Keratinocyte (primary cell): ENCODE results near the gene FUOM. TPM values are rescaled to one million over a fixed set of nuclear protein-coding genes. Genes with fewer than 3 reads are reported as not detected.

Experiments
- DNase-seq: peaks from one replicate; pipeline ENCODE4 v3.0.0-alpha.2; 2011; ENCODE audit warnings: low read depth, missing footprints, low spot score
- FAIRE-seq: peaks from 2 replicates; lab custom pipeline; 2011; peaks lifted over from hg19 to GRCh38; lab: Jason Lieb, UNC
- H2AFZ ChIP-seq: 2 replicates; pipeline ENCODE4 v1.6.0; 2012; ENCODE audit warnings: low read length, control low read depth, inconsistent platforms; ENCODE audit not compliant: control insufficient read depth
- H3K27ac ChIP-seq: 2 replicates; pipeline ENCODE4 v1.5.1; 2011; ENCODE audit warnings: low read length; ENCODE audit not compliant: control insufficient read depth, insufficient read depth
- H3K27me3 ChIP-seq: 3 replicates; pipeline ENCODE4 v1.6.0; 2011; ENCODE audit warnings: low read length; ENCODE audit not compliant: control insufficient read depth, insufficient read depth; ENCODE audit errors: extremely low read depth
- H3K36me3 ChIP-seq, 2 experiments: 2 replicates in 1 of 2; 3 replicates in 1 of 2; pipeline ENCODE4 v1.5.1; 2011; ENCODE audit warnings: low read length in 2 of 2, mild to moderate bottlenecking in 1 of 2; ENCODE audit not compliant: control insufficient read depth in 2 of 2, insufficient read depth in 2 of 2; ENCODE audit errors: extremely low read depth in 1 of 2
- H3K4me1 ChIP-seq: 3 replicates; pipeline ENCODE4 v1.5.1; 2011; ENCODE audit warnings: low read length; ENCODE audit not compliant: control insufficient read depth, insufficient read depth; ENCODE audit errors: extremely low read depth
- H3K4me2 ChIP-seq: 3 replicates; pipeline ENCODE4 v1.6.0; 2011; ENCODE audit warnings: low read depth, low read length; ENCODE audit not compliant: control insufficient read depth, insufficient read depth; ENCODE audit errors: extremely low read depth
- H3K4me3 ChIP-seq, 3 experiments: fragments of 200-600 bp in 1 of 3; sonication (generic) in 1 of 3; 2 replicates in 2 of 3; 3 replicates in 1 of 3; pipeline ENCODE4 v1.5.1; 2011 to 2016; ENCODE audit warnings: low read length in 3 of 3, mild to moderate bottlenecking in 3 of 3, control low read depth in 2 of 3, inconsistent platforms in 1 of 3, low read depth in 1 of 3, mixed read lengths in 1 of 3, mixed run types in 1 of 3, moderate library complexity in 1 of 3; ENCODE audit not compliant: control insufficient read depth in 2 of 3, insufficient read depth in 2 of 3; ENCODE audit errors: extremely low read depth in 1 of 3
- H3K79me2 ChIP-seq: 2 replicates; pipeline ENCODE4 v1.6.0; 2012; ENCODE audit warnings: low read length; ENCODE audit not compliant: control insufficient read depth, insufficient read depth
- H3K9ac ChIP-seq: 3 replicates; pipeline ENCODE4 v1.6.0; 2011; ENCODE audit warnings: low read length; ENCODE audit not compliant: control insufficient read depth, insufficient read depth; ENCODE audit errors: extremely low read depth
- H3K9me1 ChIP-seq: 3 replicates; pipeline ENCODE4 v1.6.0; 2011; ENCODE audit warnings: low read length; ENCODE audit not compliant: control insufficient read depth, insufficient read depth; ENCODE audit errors: extremely low read depth
- H3K9me3 ChIP-seq: 2 replicates; pipeline ENCODE4 v1.5.1; 2012; ENCODE audit warnings: low read depth, low read length; ENCODE audit not compliant: control insufficient read depth
- H4K20me1 ChIP-seq: 3 replicates; pipeline ENCODE4 v1.6.0; 2011; ENCODE audit warnings: low read length; ENCODE audit not compliant: control insufficient read depth, insufficient read depth; ENCODE audit errors: extremely low read depth
- CTCF ChIP-seq, 3 experiments: IDR thresholded peaks in 1 of 3; conservative IDR thresholded peaks in 1 of 3; optimal IDR thresholded peaks in 1 of 3; 2 replicates in 2 of 3; 3 replicates in 1 of 3; pipeline versions ENCODE3 to v1.5.1; 2011; ENCODE audit warnings: low read length in 3 of 3, mild to moderate bottlenecking in 3 of 3, moderate library complexity in 2 of 3, control low read depth in 1 of 3, inconsistent platforms in 1 of 3; ENCODE audit not compliant: insufficient read depth in 2 of 3; ENCODE audit errors: extremely low read depth in 1 of 3
- EZH2 ChIP-seq: IDR thresholded peaks from one replicate; pipeline ENCODE4 v1.6.1; 2012; ENCODE audit warnings: inconsistent platforms, mild to moderate bottlenecking, low read length, moderate library complexity
- dilution Hi-C: fragments of 300-500 bp; cut with MboI; formaldehyde crosslinking; loops from one replicate; pipeline ENCODE4 v1.7.0; 2020; ENCODE audit warnings: low sequenced_read_pairs; ENCODE audit not compliant: extremely low pct_ligation_motif_present
- polyA plus RNA-seq, 5 experiments: library from polyadenylated mRNA; depleted of rRNA in 3 of 5; stranded (reverse) in 3 of 5; stranded (forward) in 1 of 5; unstranded in 1 of 5; fragments of >200 nt; gene quantifications; 1 replicate in 1 of 5; 2 replicates in 3 of 5; 3 replicates in 1 of 5; pipeline versions ENCODE4 v1.2.1 to v1.2.3, GENCODE V29; 2011 to 2012; ENCODE audit warnings: missing spikeins in 2 of 5, low read depth in 1 of 5, low replicate concordance in 1 of 5

FUOM gene
- polyA plus RNA-seq, 1 donor (not counting 4 experiments of a cell fraction or from before 2014, with no cell fraction given) = 11.3 TPM

DNA sequence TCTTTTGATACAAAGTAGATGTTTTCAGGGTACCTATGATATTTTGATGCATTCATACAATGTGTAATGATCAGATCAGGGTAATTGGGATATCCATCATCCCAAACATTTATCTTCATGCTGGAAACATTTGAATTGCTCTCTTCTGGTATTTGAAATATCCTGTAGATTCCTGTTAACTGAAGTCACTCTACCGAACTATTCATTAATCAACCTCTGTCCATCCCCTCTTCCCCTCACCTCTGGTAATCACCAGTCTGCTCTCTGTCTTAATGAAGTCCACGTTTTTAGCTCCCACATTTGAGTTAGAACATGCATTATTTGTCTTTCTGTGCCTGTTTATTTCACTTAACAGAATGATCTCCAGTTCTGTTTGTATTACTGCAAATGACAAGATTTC lies 47.5 kb upstream of the FUOM start:
- no peaks in the 10 kb centered on the region for H3K4me1 ChIP-seq
- no peak for DNase-seq
- no peaks in the 10 kb centered on the region for H3K9me1 ChIP-seq
- H4K20me1 ChIP-seq = no peaks in the 10 kb centered on the region
- no peaks in the 10 kb centered on the region for H3K9me3 ChIP-seq
- H3K27ac ChIP-seq = no peak overlapping the region
- no peak overlapping the region for H3K9ac ChIP-seq
- no peak for FAIRE-seq
- no peak overlapping the region for H3K4me2 ChIP-seq
- no peaks in the 10 kb centered on the region for H3K27me3 ChIP-seq
- TF ChIP-seq CTCF (optimal IDR thresholded peaks at IDR 0.05 in 1 of 3, IDR thresholded peaks at IDR 0.05 in 1 of 3, conservative IDR thresholded peaks at IDR 0.05 in 1 of 3; ENCODE audit: extremely low read depth in 1 of 3, insufficient read depth in 2 of 3, low read length in 3 of 3) (no peak), EZH2 (no peak)
- dilution Hi-C loops = no loop called here
- peaks cover 8 to 22% of the 10 kb centered on the region in 2 experiments for H3K36me3 ChIP-seq
- H3K79me2 ChIP-seq = peaks cover 42% of the 10 kb centered on the region
- H3K4me3 ChIP-seq = no peak overlapping the region
- H2AFZ ChIP-seq = no peak overlapping the region

DNA sequence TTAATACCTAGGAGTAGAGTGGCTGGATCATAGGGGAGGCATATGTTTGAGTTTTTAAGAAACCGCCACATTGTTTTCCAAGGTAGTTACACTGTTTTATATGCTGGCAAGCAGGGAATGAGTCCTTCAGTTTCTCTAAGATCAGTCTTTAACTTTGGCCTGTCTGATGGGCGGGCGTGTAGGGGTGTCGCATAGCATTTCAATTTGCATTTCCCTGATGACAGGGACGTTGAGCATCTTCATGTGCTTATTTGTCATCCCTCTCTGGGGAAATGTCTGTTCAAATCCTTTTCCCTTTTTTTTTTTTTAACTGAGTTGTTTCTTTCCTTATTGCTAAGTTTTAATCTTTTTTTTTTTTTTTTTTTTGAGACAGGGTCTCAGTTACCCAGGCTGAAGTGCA lies 46.0 kb upstream of the FUOM start:
- FAIRE-seq (no peak), DNase-seq (no peak)
- H3K27ac ChIP-seq = no peak overlapping the region
- dilution Hi-C loops = no loop called here
- TF ChIP-seq CTCF (optimal IDR thresholded peaks at IDR 0.05 in 1 of 3, IDR thresholded peaks at IDR 0.05 in 1 of 3, conservative IDR thresholded peaks at IDR 0.05 in 1 of 3; ENCODE audit: extremely low read depth in 1 of 3, insufficient read depth in 2 of 3, low read length in 3 of 3) = no peak
- TF ChIP-seq EZH2 = no peak
- H3K4me3 ChIP-seq = no peak overlapping the region
- no peaks in the 10 kb centered on the region for H3K9me1 ChIP-seq
- H3K9me3 ChIP-seq = no peaks in the 10 kb centered on the region
- no peak overlapping the region for H2AFZ ChIP-seq
- H3K4me1 ChIP-seq = no peaks in the 10 kb centered on the region
- H4K20me1 ChIP-seq = no peaks in the 10 kb centered on the region
- peaks cover 17 to 25% of the 10 kb centered on the region in 2 experiments for H3K36me3 ChIP-seq
- no peaks in the 10 kb centered on the region for H3K27me3 ChIP-seq
- H3K4me2 ChIP-seq = no peak overlapping the region
- H3K9ac ChIP-seq = no peak overlapping the region
- peaks cover 40% of the 10 kb centered on the region for H3K79me2 ChIP-seq
